Posterior vena cava (tissue), 2 donors: ENCODE data around the gene LPXN. TPM values are rescaled to one million over a fixed set of nuclear protein-coding genes. Genes with fewer than 3 reads are reported as not detected.
A peak's percentile ranks its signal among the peaks of the same experiment; 100 is the strongest.

Experiments used
- DNase-seq: peaks from one replicate; pipeline ENCODE4 v3.0.0-alpha.2; 2020; ENCODE audit warnings: low spot score
- intact Hi-C, 2 donors: fragments of 100-400 bp; cut with DNase I; formaldehyde crosslinking; loops; one replicate each; pipeline versions ENCODE4 v1.14.1 to v1.14.2; 2022 to 2023
- total RNA-seq, 2 donors: library from RNA; stranded (reverse); fragmentation: NEBNext Ultra II Directional; extraction: Animal tissue kit (Norgen Biotek cat#: 25700); gene quantifications; one replicate each; pipeline ENCODE4 v1.2.1, GENCODE V29; 2021
- donor health status: DM: yes; HTN: yes; CAD: no.
- donor health status: DM: yes; HTN: yes; CAD: no.

Gene LPXN
- total RNA-seq, 2 donors from 2014 or later, result 7.9 to 10.7 TPM

DNA sequence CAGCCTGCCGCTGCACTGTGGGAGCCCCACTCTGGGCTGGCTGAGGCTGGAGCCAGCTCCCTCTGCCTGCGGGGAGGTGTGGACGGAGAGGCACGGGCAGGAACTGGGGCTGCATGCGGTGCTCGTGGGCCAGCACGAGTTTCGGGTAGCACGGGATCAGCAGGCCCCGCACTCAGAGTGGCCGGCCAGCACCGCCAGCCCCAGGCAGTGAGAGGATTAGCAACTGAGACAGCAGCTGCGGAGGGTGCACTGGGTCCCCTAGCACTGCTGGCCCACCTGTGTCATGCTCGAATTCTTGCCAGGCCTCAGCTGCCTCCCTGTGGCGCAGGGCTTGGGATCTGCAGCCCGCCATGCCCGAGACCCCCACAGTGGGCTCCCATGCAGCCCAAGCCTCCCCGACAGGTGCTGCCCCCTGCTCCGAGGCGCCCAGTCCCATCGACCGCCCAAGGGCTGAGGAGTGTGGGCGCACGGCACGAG, 43.8 kb downstream of the LPXN start:
- intact Hi-C loops, result no loop called here
- no peak for DNase-seq

DNA sequence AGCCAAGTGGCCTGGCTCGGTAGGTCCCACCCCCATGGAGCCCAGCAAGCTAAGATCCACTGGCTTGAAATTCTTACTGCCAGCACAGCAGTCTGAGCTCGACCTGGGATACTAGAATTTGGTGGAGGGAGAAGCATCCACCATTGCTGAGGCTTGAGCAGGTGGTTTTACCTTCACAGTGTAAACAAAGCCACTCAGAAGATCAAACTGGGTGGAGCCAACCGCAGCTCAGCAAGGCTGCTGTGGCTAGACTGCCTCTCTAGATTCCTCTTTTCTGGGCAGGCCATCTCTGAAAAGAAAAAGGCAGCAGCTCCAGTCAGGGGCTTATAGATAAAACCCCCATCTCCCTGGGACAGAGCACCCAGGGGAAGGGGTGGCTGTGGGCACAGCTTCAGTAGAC, 45.4 kb downstream of the LPXN start:
- intact Hi-C loops, result no loop called here
- DNase-seq, result no peak

DNA sequence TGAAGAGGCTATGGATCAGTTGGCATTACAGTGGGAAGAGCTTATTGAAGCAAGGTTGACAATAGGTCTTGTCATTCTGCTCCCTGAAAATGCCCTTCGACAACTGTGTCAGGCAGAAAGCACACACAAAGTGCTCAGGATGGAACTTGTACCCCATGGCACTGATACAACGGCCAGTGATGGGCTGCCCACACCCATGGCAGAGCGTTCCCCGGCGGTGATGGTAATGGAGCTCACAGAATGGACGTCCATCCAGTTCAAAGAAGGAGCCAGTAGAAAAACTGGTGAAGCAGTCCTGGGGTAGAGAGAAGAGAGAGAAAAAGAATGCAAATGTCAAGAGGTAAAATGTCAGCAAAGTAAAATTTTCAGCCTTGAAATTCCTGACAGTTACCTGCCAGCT, 48.2 kb downstream of the LPXN start:
- no peak for DNase-seq
- intact Hi-C loops, result no loop called here

DNA sequence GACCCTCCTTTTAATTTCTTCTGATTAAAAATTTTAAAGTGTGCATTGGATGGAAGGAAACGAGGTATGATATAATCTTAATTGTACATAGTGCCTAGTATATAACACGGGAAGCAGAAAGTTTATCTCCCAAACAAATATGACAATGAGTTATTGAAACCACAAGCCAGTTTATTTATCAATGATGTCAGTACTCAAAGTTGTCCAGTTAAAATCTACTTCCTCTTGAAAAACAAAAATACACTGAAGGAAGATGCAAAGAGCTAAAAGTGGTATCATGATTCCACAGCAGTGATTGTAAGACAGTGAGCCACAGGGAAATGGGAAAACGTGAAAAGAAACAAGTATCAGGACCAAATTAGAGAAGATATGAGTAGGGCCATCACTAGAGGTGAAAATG, 48.9 kb downstream of the LPXN start:
- intact Hi-C loops, result no loop called here
- DNase-seq, result no peak

DNA sequence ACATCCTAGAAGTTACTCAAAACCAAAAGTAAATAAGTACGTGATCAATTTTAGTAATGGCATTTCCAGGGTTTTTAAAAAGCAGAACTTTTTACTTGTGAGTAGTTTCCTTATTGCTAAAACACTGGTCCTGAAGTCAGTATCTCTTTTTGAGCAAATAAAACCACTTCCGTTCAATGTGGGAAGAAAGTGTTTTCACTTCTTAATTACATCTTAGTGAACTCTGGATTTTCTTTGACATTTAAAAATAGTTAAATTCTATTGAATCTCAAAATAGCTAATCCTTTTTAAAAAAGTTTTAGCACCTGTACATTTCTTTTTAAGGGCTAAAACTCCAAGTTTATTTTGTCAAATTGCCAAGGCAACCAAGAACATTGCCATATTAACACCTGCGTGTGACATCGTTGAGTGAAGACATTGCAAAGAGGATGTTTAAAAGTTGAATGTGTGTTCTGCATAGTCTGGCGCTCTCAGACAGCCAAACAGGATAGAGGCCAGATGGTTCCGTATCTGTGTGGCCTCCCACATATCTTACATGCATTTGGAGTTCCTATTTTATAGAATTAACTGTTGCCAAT, 50.5 kb downstream of the LPXN start:
- intact Hi-C loops, result no loop called here
- DNase-seq, result no peak

DNA sequence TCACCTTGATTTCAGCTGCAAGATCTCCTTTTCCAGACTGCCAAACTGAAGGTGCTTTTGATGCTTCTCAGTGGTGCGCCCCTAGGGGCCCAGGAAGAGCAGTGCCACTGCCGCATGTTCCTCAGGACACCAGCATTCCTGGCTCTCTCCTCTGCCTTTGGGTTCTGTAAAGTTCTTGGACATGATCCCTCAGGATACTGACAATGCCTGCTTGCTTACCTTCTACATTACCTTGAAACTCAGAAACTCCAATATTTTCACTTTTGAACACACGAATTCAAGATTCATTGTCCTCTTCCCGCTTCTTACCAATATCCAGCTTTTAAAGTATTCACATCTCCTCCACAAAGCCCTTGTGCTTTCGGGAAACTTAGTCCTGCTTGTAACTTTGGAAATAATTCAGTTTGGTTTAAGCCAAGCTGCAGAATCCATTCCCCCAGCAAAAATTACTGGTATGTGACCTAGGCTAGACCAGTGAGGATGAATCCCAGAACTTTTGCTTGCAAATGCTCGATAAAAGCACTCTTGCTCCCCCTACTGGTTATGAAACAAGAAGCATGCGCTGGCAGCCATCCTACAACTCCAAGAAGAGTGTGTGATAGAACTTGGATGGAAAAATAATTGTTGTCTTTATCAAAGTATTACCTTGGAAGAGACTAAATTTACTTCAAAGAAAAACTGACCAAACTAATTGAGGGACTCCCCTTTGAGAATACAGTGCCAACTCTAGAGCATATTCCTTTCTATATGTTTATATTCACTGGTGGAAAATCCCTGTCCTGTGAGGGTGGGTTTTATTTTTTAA, 51.2 kb downstream of the LPXN start:
- peak; percentile 84 for DNase-seq
- intact Hi-C loops, result no loop called here

DNA sequence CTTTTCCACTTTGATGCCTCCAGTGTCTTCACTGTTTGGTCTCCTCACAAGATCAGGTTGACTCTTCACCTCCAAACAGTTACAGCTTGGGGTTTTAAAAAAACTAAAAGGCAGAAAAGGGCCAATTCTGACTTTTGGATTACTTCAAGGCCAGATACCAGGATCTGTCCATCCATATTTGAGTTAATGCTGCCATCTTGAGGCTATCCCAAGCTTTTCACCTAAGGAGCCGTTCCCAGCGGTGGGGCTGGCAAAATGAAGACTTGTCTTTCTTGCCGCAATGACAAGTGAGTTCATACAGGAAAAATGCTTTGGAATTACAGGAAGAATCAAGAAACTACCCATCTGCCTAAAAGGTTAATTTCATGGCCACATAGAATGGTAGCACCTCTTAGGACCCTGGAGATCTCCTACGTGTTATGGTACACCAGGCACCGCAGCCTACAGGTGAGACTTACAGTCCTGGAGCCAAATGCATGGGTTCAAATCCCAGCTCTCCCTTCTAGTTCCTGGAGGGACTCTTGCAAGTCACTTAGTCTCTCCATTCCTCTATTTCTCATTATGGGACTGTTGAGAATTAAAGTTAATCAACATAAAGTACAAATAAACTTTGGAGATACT, 61.8 kb downstream of the LPXN start:
- intact Hi-C loops, result no loop called here
- no peak for DNase-seq

DNA sequence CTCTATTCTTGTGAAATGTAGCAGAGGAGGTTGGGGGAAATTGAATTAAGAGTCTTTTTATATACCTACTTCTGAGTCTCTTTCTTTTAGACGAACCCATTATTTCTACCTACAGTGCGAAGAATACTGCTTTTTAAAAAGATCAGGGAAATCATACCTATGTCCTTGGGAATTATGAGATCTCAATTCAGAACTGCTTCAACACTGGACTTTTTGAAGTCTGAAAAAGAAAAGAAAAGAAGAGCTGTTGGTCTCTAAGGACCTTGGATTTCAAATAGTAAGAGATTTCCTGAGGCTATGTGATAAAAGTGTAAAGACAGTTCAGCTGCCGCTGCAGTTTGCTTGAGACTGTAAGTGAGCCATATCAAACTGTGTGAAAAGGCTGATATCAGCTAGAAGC, 64.0 kb downstream of the LPXN start:
- DNase-seq, result no peak
- intact Hi-C loops, result no loop called here

DNA sequence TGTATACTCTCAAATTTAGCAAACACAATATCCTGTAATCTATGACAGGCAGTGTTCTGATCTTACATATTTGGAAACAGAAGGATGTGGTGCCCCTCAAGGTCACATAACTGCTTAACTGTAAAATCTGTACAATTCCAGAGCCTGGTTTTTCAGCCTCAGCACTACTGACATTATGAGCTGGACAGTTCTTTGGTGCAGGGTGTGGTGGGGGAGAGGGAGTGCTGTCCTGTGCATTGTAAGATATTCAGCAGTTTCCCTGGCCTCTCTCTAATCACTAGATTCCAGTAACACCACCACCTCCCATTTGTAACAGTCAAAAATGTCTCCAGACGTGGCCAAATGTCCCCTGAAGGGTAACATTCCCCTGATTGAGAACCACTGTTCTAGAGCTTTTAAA, 65.9 kb downstream of the LPXN start:
- intact Hi-C loops, result no loop called here

DNA sequence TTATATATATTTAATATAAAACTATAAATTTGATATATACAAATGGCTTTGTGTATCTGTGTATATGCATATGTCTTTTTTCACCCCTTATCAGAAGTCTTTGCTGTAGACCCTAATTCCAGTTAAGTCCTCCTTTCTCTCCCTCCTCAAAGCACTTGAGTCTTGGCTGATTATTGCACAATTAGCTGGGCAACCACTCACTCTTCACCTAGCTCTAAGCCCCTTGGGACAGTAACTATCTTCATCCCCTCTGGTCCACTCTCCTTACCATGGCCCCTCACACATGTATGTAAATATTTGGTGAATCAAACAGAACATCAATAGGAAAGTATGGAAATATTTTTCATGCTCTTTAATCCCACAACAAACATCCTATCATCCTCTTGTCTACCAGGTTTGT, 66.8 kb downstream of the LPXN start:
- intact Hi-C loops, result no loop called here
- no peak for DNase-seq

More for the DNA sequence above, 65.9 kb downstream of the LPXN start:
- DNase-seq, result no peak

DNA sequence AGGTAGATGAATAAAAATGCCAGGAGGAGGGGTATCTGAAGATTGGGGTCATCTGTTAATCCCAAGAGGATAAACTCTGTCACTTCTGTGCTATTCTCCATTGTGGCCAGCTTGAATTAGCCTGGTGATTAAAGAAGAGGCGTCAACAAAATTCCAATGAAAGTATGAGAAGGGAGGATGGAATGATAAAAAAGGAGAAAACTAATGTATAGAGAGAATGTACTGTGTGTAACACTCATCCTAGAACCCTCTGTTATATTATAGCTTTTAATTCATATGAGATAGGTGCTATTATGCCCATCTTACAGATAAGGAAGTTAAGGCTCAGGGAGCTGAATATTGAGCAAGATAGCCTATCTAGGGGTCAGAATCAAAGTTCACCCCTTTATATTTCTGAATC, 67.7 kb downstream of the LPXN start, which contains the start of gene OR5B21:
TSS of gene OR5B21 (minus strand) at position 101 of the 400 bp plus-strand sequence. CDS start at position 101, 0 bp downstream.
- intact Hi-C loops, result no loop called here
- no peak for DNase-seq

DNA sequence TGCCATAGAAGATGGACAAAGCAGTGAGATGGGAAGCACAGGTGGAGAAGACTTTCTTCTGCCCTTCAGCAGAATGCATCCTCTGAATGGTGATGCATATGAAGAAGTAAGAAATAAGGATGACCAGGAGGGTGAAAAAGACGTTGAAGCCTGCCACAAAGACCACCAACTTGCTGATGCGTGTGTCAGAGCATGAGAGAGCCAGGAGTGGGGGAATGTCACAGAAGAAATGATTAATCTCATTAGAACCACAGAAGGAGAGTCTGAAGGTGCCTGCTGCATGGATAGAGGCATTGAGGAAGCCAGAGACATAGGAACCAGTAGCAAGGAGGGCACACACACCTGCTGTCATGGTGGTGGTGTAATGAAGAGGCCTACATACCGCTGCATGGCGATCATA, 68.3 kb downstream of the LPXN start:
- intact Hi-C loops, result no loop called here
- no peak for DNase-seq

DNA sequence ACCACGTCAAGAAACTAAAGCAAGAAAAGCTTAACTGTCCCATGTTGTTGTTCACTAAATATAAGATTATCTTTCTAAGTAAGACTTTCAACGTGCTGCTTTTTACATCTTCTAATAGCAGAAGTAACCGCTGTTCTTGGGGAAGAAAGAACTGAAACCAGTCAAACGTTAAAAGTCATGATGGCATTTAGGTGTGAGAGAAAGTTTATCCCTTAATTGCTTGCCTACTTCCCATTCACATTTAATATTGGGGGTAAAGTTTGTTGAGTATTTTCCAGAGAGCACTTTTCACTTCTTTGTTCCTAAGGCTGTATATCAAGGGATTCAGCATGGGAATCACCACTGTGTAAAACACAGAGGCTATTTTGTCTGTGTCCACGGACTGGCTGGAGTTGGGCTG, 68.7 kb downstream of the LPXN start:
- intact Hi-C loops, result no loop called here
- no peak for DNase-seq

DNA sequence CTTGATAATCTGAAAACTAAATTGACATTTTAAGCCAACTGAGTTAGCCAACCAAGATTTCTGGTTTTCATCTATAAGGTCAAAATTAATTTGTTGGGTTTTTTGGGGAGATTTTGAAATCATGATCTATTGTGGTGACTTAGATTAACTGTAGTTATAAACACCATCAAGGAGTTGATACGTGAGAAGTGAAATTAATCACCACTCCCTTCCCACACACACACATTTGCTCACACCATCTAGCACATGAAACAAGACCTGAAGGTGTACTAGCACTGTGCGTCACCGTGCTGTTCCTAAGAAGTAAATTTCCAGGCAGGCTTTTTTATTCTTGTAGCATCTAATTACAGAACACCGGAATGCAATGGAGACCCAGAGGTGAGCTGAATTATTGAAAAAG, 69.8 kb downstream of the LPXN start:
- no peak for DNase-seq
- intact Hi-C loops, result no loop called here

DNA sequence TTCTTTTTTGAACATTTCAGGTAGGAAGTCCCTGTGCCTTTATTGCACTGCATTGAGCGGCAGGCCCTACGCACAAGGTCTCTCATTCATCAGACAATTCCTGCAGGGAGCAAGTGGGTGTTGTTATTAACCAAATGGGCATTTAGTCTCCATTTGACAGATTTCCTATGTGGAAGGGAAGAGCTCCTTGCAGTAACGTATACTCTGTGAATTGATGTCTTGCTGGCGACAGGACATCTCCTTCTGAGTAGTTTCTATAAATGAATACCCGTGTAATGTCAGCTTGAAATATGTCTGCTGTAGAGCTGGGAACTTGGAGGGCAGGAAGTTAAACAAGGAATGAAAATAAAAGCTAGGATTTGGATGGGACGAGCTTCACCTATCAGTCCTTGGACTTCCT, 71.4 kb downstream of the LPXN start:
- intact Hi-C loops, result no loop called here
- DNase-seq, result no peak

DNA sequence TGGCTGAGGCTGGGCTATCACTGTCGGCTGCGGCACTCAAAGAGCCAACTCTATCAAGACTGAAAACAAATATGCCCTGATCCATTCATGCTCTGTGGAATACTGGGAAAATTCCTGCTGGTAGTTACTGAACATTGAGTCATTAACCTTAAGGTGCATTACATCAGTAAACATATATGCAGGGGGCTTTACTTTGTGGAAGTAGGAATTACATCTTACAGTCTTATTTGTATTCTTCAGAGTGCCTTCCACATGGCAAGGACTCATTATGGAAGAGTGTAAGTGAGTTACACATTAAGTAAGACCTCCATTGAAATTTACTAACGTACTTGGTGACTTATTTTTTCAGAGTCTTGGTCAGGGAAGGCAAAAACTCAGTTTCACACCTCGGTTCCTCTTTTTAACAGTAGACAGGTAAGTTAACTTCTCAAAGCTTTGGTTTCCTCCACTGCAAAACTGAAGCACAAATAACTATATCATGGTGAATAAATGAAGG, 72.2 kb downstream of the LPXN start:
- DNase-seq, result no peak
- intact Hi-C loops, result no loop called here

DNA sequence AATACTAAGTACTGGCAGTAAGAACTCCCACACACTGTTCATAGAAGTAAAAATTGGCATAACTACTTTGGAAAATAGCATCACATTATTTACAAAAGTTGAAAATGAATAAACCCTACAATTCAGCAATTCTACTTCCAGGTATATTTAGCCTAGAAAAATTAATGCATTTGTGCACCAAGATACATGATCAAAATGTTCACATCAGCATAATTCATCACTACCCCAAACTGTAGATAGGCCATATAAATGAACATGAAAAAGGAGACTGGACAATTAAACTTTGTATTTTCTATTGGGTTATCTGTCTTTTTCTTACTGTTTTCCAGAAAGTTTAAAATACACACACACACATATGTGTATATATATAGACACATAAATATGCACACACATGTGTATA, 73.7 kb downstream of the LPXN start:
- no peak for DNase-seq
- intact Hi-C loops, result no loop called here

DNA sequence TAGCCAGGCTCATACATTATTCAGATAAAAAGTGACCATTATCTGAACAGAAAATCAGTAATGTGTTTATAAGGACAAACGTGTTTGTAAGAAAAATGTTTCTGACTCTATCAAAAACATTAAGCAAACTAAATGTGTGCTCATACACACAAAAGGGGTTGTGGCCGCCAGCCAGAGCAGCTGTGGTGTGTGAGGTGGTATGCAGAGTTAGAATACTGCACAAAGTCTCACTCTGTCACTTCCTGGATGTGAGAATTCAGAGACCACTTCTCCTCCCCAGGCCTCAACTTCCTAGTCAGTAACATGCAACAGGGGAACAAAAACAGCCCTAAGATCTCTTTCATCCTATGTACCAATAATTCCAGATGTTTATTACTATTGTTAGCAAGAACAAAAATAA, 77.2 kb downstream of the LPXN start:
- DNase-seq, result no peak
- intact Hi-C loops, result no loop called here

DNA sequence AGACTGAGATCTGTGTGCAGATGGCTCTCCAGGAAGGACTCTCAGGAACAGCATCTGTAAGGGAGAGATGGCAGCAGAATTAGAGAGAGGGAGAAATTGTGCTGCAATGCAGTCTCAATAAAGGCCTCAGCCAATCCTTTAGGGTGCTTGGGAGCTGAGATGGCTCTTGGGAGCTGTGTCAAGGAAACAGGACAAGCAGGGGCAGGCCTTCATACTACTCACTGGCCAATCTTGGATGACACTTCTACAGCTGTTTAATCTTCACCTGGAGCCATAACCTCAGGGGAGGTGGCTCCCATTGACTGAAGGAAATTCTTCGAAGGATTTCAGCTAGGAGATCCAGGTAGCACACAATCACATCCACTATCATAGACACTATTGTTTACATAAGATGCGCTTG, 77.7 kb downstream of the LPXN start:
- intact Hi-C loops, result no loop called here
- no peak for DNase-seq

DNA sequence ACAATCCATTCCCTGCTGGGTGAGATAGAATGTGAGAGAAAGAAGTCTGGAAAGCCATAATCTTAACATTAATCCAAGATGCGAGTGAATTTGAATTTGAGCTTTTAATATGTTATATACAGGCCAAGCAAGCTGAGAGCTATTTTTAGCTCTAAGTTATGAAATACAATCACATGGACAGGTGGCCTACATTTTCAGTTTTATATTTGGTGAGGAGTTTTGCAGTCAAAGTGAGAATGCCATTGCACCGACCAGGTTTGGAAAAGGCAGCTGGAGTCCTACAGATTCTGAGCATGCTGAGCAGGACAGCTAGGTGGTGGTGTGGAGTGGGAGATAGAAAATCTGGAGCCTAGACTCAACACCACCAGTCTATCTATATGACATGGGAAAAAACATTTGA, 79.8 kb downstream of the LPXN start:
- intact Hi-C loops, result no loop called here
- DNase-seq, result no peak

DNA sequence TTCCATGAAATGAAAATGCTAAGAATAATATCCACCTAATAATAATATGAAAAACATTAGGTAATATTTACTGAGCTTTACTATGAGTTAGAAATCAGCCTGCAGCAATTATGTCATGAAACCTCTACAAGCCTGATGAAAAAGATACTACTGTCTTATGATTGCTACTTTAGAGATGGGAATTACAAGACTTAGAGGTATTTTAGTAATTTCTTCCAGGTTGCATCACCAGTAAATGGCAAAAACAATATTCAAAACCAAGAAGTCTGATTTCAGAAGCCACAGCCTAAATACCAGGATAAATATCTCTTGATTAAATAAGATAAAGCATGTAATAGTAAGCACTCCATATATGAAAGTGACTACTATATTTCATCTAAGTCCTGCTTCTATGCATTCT, 81.6 kb downstream of the LPXN start:
- intact Hi-C loops, result no loop called here
- no peak for DNase-seq
